Measurements from ENCODE around the gene HNF1B. TPM values are rescaled to one million over a fixed set of nuclear protein-coding genes. Genes with fewer than 3 reads are reported as not detected.

Gene HNF1B
- total RNA-seq, 1 donor from 2014 or later, result not detected

GRCh38 chr17:37695726-37696125 lies 49.1 kb downstream of the HNF1B start:
- FAIRE-seq, result no peak
- TF ChIP-seq, protein P1, sequence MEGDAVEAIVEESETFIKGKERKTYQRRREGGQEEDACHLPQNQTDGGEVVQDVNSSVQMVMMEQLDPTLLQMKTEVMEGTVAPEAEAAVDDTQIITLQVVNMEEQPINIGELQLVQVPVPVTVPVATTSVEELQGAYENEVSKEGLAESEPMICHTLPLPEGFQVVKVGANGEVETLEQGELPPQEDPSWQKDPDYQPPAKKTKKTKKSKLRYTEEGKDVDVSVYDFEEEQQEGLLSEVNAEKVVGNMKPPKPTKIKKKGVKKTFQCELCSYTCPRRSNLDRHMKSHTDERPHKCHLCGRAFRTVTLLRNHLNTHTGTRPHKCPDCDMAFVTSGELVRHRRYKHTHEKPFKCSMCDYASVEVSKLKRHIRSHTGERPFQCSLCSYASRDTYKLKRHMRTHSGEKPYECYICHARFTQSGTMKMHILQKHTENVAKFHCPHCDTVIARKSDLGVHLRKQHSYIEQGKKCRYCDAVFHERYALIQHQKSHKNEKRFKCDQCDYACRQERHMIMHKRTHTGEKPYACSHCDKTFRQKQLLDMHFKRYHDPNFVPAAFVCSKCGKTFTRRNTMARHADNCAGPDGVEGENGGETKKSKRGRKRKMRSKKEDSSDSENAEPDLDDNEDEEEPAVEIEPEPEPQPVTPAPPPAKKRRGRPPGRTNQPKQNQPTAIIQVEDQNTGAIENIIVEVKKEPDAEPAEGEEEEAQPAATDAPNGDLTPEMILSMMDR (IDR thresholded peaks at IDR 0.05; ENCODE audit: insufficient read depth, low read length, severe bottlenecking), result no peak

GRCh38 chr17:37694734-37695133 lies 50.1 kb downstream of the HNF1B start:
- no peak for DNase-seq (ENCODE audit: low read depth)
- no peaks in the 10 kb centered on the region for H3K27me3 ChIP-seq (ENCODE audit: control insufficient read depth, insufficient read depth, low read length)
- H3K36me3 ChIP-seq (ENCODE audit: control insufficient read depth, insufficient read depth, low read length), result no peaks in the 10 kb centered on the region
- TF ChIP-seq, protein P1 (IDR thresholded peaks at IDR 0.05; ENCODE audit: insufficient read depth, low read length, severe bottlenecking), result no peak
- FAIRE-seq, result no peak
- no peak overlapping the region for H3K4me3 ChIP-seq (ENCODE audit: low read depth, low read length)

More at GRCh38 chr17:37695726-37696125, 49.1 kb downstream of the HNF1B start:
- Histone ChIP-seq H3K36me3 (ENCODE audit: control insufficient read depth, insufficient read depth, low read length) (no peaks in the 10 kb centered on the region), H3K27me3 (ENCODE audit: control insufficient read depth, insufficient read depth, low read length) (no peaks in the 10 kb centered on the region), H3K4me3 (ENCODE audit: low read depth, low read length) (no peak overlapping the region)
- DNase-seq (ENCODE audit: low read depth), result no peak

- TF ChIP-seq, protein P1 (IDR thresholded peaks at IDR 0.05; ENCODE audit: insufficient read depth, low read length, severe bottlenecking), result no peak
- H3K4me3 ChIP-seq (ENCODE audit: low read depth, low read length), result no peak overlapping the region
- DNase-seq (ENCODE audit: low read depth), result no peak
- no peak for FAIRE-seq
- H3K27me3 ChIP-seq (ENCODE audit: control insufficient read depth, insufficient read depth, low read length), result no peaks in the 10 kb centered on the region
- no peaks in the 10 kb centered on the region for H3K36me3 ChIP-seq (ENCODE audit: control insufficient read depth, insufficient read depth, low read length)
These were observed 51.5 kb downstream of the HNF1B start for GRCh38 chr17:37693328-37693727.

- H3K36me3 ChIP-seq (ENCODE audit: control insufficient read depth, insufficient read depth, low read length), result no peaks in the 10 kb centered on the region
- no peak for FAIRE-seq
- TF ChIP-seq, protein P1 (IDR thresholded peaks at IDR 0.05; ENCODE audit: insufficient read depth, low read length, severe bottlenecking), result no peak
These were observed 53.1 kb downstream of the HNF1B start for GRCh38 chr17:37691807-37692206.

DNA sequence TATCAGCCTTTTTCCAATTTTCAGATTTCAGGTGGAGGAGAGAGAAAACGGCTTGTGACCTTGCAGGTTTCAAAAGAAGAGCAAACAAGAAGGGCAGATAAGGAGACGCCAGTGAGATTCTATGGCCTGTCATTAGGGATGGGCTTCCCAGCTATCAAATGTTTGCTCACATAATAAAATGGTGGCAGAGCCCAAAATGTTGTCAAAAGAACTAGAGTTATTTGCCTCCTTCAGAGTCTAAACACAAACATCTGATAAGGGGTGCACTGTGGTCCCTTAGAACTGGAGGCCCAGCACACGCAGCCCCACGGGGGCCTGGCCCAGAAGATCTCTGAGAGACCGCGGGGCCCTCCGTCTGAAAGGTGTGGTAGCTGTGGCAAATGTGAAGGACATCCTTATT lies 55.5 kb downstream of the HNF1B start:
- DNase-seq (ENCODE audit: low read depth) (no peak), FAIRE-seq (no peak)
- no peak overlapping the region for H3K4me3 ChIP-seq (ENCODE audit: low read depth, low read length)
- no peaks in the 10 kb centered on the region for H3K36me3 ChIP-seq (ENCODE audit: control insufficient read depth, insufficient read depth, low read length)
- peaks cover 2% of the 10 kb centered on the region for H3K27me3 ChIP-seq (ENCODE audit: control insufficient read depth, insufficient read depth, low read length)
- TF ChIP-seq, protein P1 (IDR thresholded peaks at IDR 0.05; ENCODE audit: insufficient read depth, low read length, severe bottlenecking), result no peak

More at GRCh38 chr17:37691807-37692206, 53.1 kb downstream of the HNF1B start:
- H3K27me3 ChIP-seq (ENCODE audit: control insufficient read depth, insufficient read depth, low read length), result peaks cover 2% of the 10 kb centered on the region
- H3K4me3 ChIP-seq (ENCODE audit: low read depth, low read length), result no peak overlapping the region
- DNase-seq (ENCODE audit: low read depth), result peak; percentile 79

- peaks cover 2% of the 10 kb centered on the region for H3K27me3 ChIP-seq (ENCODE audit: control insufficient read depth, insufficient read depth, low read length)
- TF ChIP-seq, protein P1 (IDR thresholded peaks at IDR 0.05; ENCODE audit: insufficient read depth, low read length, severe bottlenecking), result no peak
- no peak for FAIRE-seq
These were observed 61.3 kb downstream of the HNF1B start for GRCh38 chr17:37683454-37683984.

More at GRCh38 chr17:37683454-37683984, 61.3 kb downstream of the HNF1B start:
- no peak for DNase-seq (ENCODE audit: low read depth)
- H3K4me3 ChIP-seq (ENCODE audit: low read depth, low read length), result no peak overlapping the region
- H3K36me3 ChIP-seq (ENCODE audit: control insufficient read depth, insufficient read depth, low read length), result no peaks in the 10 kb centered on the region
